HepG2 (cell line): Measurements from ENCODE around the gene CCNQ. TPM values are rescaled to one million over a fixed set of nuclear protein-coding genes. Genes with fewer than 3 reads are reported as not detected.

ENCODE experiments used
- ATAC-seq: fragments of 200-7000 bp; cut with Tn5 transposase; 3 replicates; pipeline ENCODE4 v1.9.1; 2020; ENCODE audit warnings: mild to moderate bottlenecking, moderate library complexity
- BruUV-seq: library from RNA; stranded (reverse); fragments of 400-500 nt; replicated peaks from 2 replicates; lab custom pipeline; 2021; lab: Mats Ljungman, UMichigan
- CTCF ChIA-PET: fragments of 300-600 bp; formaldehyde crosslinking; extraction: SDS; loops from one replicate; lab custom pipeline; 2021; ENCODE audit warnings: low total read pairs, inconsistent platforms, low intra/inter-chr PET ratio; lab: Yijun Ruan, JAX
- POLR2A ChIA-PET: fragments of 350-600 bp; sonication (Branson Sonifier 250); formaldehyde crosslinking; loops from one replicate; lab custom pipeline; 2020; ENCODE audit warnings: antibody characterized with exemption, inconsistent platforms; lab: Yijun Ruan, JAX
- DNase-seq: peaks from one replicate; pipeline ENCODE4 v3.0.0-alpha.2; 2015; ENCODE audit warnings: low spot score
- FAIRE-seq: peaks from 3 replicates; lab custom pipeline; 2011; peaks lifted over from hg19 to GRCh38; lab: Jason Lieb, UNC
- H2AFZ ChIP-seq: one replicate; pipeline ENCODE4 v1.6.1; 2011; ENCODE audit warnings: low read length, inconsistent platforms
- H3K27ac ChIP-seq: fragments of 300-600 bp; 3 replicates; pipeline ENCODE4 v1.8.0; 2011; ENCODE audit warnings: mixed run types, mild to moderate bottlenecking, mixed read lengths, low read length, inconsistent platforms; ENCODE audit not compliant: insufficient read depth; ENCODE audit errors: extremely low read length
- H3K27me3 ChIP-seq, 2 experiments: fragments of 200-600 bp in 1 of 2; 2 replicates in 1 of 2; 3 replicates in 1 of 2; pipeline versions ENCODE4 v1.6.0 to v1.8.0; 2011; ENCODE audit warnings: low read length in 2 of 2, mild to moderate bottlenecking in 2 of 2, moderate library complexity in 2 of 2, inconsistent platforms in 1 of 2; ENCODE audit not compliant: insufficient read depth in 2 of 2, control insufficient read depth in 1 of 2
- H3K36me3 ChIP-seq, 2 experiments: fragments of 200-600 bp in 1 of 2; replicated peaks in 1 of 2; 2 replicates in 1 of 2; 3 replicates in 1 of 2; pipeline versions ENCODE4 v1.5.1 to v1.8.0; 2011; ENCODE audit warnings: low read length in 2 of 2, inconsistent platforms in 1 of 2; ENCODE audit not compliant: insufficient read depth in 2 of 2, control insufficient read depth in 1 of 2
- H3K4me1 ChIP-seq: 2 replicates; pipeline ENCODE4 v1.5.1; 2012; ENCODE audit warnings: low read length, inconsistent platforms; ENCODE audit not compliant: insufficient read depth
- H3K4me2 ChIP-seq: 2 replicates; pipeline ENCODE4 v1.6.0; 2011; ENCODE audit warnings: low read depth, low read length, inconsistent platforms
- H3K4me3 ChIP-seq, 3 experiments: fragments of 200-600 bp in 1 of 3; sonication (generic), shearing (Covaris generic) in 1 of 3; replicated peaks in 1 of 3; 2 replicates each; pipeline ENCODE4 v1.5.1; 2011 to 2016; ENCODE audit warnings: low read length in 3 of 3, inconsistent platforms in 2 of 3, low read depth in 2 of 3, mild to moderate bottlenecking in 2 of 3, control low read depth in 1 of 3, mixed read lengths in 1 of 3; ENCODE audit not compliant: insufficient read depth in 1 of 3
- H3K79me2 ChIP-seq: one replicate; pipeline ENCODE4 v1.6.1; 2011; ENCODE audit warnings: low read length, inconsistent platforms; ENCODE audit not compliant: insufficient read depth
- H3K9ac ChIP-seq: 2 replicates; pipeline ENCODE4 v1.6.0; 2011; ENCODE audit warnings: mild to moderate bottlenecking, low read depth, low read length, inconsistent platforms; ENCODE audit not compliant: insufficient read depth
- H3K9me3 ChIP-seq: 2 replicates; pipeline ENCODE4 v1.5.1; 2012; ENCODE audit warnings: mild to moderate bottlenecking, low read length
- H4K20me1 ChIP-seq: 2 replicates; pipeline ENCODE4 v1.6.0; 2011; ENCODE audit warnings: inconsistent platforms, mild to moderate bottlenecking, low read length, moderate library complexity; ENCODE audit not compliant: insufficient read depth
- AKAP8 ChIP-seq: sonication (generic); formaldehyde crosslinking; IDR thresholded peaks from 2 replicates; pipeline ENCODE4 v1.5.1; 2020; ENCODE audit warnings: mild to moderate bottlenecking, missing genetic modification reagents
- ZBTB8A ChIP-seq: sonication (generic); formaldehyde crosslinking; IDR thresholded peaks from 2 replicates; pipeline ENCODE4 v1.4.0; 2020; ENCODE audit warnings: mild to moderate bottlenecking, low read depth, missing genetic modification reagents, borderline replicate concordance
- ZNF263 ChIP-seq: sonication (generic); formaldehyde crosslinking; IDR thresholded peaks from 2 replicates; pipeline ENCODE4 v1.4.0; 2020; ENCODE audit warnings: missing genetic modification reagents
- ZNF777 ChIP-seq: sonication (generic); formaldehyde crosslinking; IDR thresholded peaks from 2 replicates; pipeline ENCODE4 v1.4.0; 2020; ENCODE audit warnings: missing genetic modification reagents
- WGBS: methylation state at CpG from one replicate; pipeline ENCODE4 v1.1.6; 2017; ENCODE audit warnings: low lambda C conversion rate; 5-methylcytosine and 5-hydroxymethylcytosine counted together
- in situ Hi-C: cut with HindIII; loops from 2 replicates; pipeline ENCODE4 v1.10.0; 2017; ENCODE audit warnings: low pct_unique_long_range_greater_than_20kb; ENCODE audit not compliant: extremely low pct_ligation_motif_present
- intact Hi-C: fragments of 100-400 bp; cut with micrococcal nuclease; formaldehyde crosslinking; loops from one replicate; pipeline ENCODE4 v1.10.0; 2022; ENCODE audit not compliant: unreplicated experiment
- polyA plus RNA-seq, 8 experiments: library from polyadenylated mRNA; depleted of rRNA in 3 of 8; stranded (reverse) in 7 of 8; unstranded in 1 of 8; fragments of >200 nt; fragmentation: Illumina TruSeq in 4 of 8; extraction: Trizol in 4 of 8; gene quantifications; 2 replicates each; pipeline versions ENCODE4 v1.2.1 to v1.2.3, GENCODE V29; 2011 to 2016; ENCODE audit warnings: low read depth in 4 of 8, missing spikeins in 1 of 8, mixed read lengths in 1 of 8; ENCODE audit not compliant: insufficient read depth in 1 of 8
- total RNA-seq, 5 experiments: library from RNA; depleted of rRNA; stranded (reverse); fragments of >200 nt; fragmentation: Illumina TruSeq; extraction: Trizol; gene quantifications; 2 replicates each; pipeline ENCODE4 v1.2.3, GENCODE V29; 2016; ENCODE audit warnings: low read depth in 1 of 5
- TF ChIP-seq, protein P1 (sequence below): sonication (generic); formaldehyde crosslinking; IDR thresholded peaks from 2 replicates; pipeline ENCODE4 v1.4.0; 2020; ENCODE audit warnings: missing genetic modification reagents
- TF ChIP-seq, protein P2 (sequence below): sonication (generic); formaldehyde crosslinking; IDR thresholded peaks from 2 replicates; pipeline ENCODE4 v1.4.0; 2020; ENCODE audit warnings: missing genetic modification reagents, borderline replicate concordance
- TF ChIP-seq, protein P3 (sequence below): sonication (generic); formaldehyde crosslinking; IDR thresholded peaks from 2 replicates; pipeline ENCODE4 v1.5.1; 2020; ENCODE audit warnings: mild to moderate bottlenecking, missing genetic modification reagents, moderate library complexity

Gene CCNQ
- total and polyA plus RNA-seq, 2 of the 13 experiments (the other 11 are each of a cell fraction or from before 2014, with no cell fraction given), result 15.0 to 25.5 TPM

DNA sequence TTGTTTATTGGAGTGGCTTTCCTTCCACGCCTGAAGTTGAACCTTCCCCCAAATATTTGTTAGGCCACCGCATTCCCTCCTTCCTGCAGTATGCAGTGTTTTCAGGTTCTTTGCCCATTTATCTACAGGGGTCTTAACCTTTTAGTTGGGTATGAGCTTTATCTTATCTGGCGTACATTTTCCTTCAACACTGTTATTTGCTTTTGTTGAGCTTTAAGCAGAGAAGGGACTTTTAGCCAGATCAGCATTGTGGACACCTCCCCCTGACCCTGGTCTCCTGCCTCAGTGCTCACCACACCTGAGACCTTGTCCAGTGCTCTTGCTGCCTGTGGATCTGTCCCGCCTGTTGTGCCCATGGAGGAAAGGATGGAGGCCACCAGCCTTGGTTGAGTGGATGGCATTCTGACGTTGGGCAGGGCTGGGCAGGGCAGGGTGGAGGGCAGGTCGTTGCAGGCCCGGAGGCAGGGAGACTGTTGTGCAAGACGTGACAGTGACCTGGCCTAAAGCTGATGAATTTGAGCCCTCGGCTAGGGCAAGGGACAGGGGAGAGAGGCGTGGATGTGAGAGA, 47.1 kb upstream of the CCNQ start (continued):
- TF ChIP-seq, protein P1, sequence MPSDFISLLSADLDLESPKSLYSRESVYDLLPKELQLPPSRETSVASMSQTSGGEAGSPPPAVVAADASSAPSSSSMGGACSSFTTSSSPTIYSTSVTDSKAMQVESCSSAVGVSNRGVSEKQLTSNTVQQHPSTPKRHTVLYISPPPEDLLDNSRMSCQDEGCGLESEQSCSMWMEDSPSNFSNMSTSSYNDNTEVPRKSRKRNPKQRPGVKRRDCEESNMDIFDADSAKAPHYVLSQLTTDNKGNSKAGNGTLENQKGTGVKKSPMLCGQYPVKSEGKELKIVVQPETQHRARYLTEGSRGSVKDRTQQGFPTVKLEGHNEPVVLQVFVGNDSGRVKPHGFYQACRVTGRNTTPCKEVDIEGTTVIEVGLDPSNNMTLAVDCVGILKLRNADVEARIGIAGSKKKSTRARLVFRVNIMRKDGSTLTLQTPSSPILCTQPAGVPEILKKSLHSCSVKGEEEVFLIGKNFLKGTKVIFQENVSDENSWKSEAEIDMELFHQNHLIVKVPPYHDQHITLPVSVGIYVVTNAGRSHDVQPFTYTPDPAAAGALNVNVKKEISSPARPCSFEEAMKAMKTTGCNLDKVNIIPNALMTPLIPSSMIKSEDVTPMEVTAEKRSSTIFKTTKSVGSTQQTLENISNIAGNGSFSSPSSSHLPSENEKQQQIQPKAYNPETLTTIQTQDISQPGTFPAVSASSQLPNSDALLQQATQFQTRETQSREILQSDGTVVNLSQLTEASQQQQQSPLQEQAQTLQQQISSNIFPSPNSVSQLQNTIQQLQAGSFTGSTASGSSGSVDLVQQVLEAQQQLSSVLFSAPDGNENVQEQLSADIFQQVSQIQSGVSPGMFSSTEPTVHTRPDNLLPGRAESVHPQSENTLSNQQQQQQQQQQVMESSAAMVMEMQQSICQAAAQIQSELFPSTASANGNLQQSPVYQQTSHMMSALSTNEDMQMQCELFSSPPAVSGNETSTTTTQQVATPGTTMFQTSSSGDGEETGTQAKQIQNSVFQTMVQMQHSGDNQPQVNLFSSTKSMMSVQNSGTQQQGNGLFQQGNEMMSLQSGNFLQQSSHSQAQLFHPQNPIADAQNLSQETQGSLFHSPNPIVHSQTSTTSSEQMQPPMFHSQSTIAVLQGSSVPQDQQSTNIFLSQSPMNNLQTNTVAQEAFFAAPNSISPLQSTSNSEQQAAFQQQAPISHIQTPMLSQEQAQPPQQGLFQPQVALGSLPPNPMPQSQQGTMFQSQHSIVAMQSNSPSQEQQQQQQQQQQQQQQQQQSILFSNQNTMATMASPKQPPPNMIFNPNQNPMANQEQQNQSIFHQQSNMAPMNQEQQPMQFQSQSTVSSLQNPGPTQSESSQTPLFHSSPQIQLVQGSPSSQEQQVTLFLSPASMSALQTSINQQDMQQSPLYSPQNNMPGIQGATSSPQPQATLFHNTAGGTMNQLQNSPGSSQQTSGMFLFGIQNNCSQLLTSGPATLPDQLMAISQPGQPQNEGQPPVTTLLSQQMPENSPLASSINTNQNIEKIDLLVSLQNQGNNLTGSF (CRISPR knock-in tag), result no peak
- TF ChIP-seq, protein P2, sequence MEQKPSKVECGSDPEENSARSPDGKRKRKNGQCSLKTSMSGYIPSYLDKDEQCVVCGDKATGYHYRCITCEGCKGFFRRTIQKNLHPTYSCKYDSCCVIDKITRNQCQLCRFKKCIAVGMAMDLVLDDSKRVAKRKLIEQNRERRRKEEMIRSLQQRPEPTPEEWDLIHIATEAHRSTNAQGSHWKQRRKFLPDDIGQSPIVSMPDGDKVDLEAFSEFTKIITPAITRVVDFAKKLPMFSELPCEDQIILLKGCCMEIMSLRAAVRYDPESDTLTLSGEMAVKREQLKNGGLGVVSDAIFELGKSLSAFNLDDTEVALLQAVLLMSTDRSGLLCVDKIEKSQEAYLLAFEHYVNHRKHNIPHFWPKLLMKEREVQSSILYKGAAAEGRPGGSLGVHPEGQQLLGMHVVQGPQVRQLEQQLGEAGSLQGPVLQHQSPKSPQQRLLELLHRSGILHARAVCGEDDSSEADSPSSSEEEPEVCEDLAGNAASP, result peak; percentile 10; the same call in 1 of the 2 replicates

DNA sequence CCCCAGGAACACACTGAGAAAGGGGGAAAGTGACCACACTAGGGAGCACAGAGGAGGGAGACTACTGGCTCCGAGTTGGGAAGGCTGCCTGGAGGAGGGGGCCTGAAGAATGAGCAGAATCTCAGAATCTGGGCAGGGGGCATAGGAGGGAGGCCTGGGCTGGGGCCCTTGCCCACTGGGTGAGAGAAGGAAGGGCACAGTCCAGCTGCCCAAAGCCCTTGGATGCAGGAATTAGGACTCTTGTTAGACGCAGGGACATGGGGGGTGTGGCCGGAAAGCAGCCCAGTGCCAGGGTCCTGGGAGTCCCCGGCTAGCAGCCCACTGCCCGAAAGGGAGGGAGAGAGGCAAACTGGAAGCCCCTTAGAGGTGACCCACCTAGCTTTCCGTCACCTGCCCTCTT, 46.2 kb upstream of the CCNQ start:
- Histone ChIP-seq H3K27me3 (no peaks in the 10 kb centered on the region; a peak in 1 of 5 replicates), H3K27ac (peak overlapping the region; percentile 81), H3K9ac (peak overlapping the region; percentile 65), H4K20me1 (peaks cover 8% of the 10 kb centered on the region; the same call in 1 of the 2 replicates), H3K79me2 (peaks cover 52% of the 10 kb centered on the region), H3K4me3 (peak overlapping the region; percentile 23 to 73 (median 61); a peak in 5 of 6 replicates), H3K4me2 (peak overlapping the region; percentile 84), H3K9me3 (no peaks in the 10 kb centered on the region), H3K4me1 (peaks cover 54% of the 10 kb centered on the region), H2AFZ (no peak overlapping the region), H3K36me3 (peaks cover 0 to 3% of the 10 kb centered on the region in 2 experiments; a peak in 1 of 5 replicates)
- no peak for ATAC-seq
- CTCF ChIA-PET, result interaction anchor here (3.0 kb wide), 1 partner anchor 35 kb away, joined by 10 read pairs; no protein-coding TSS in a partner anchor
- POLR2A ChIA-PET, result interaction anchor here (2.2 to 15.1 kb wide), 5 partner anchors 9 to 82 kb away, joined by 6 to 596 read pairs (median 70); no protein-coding TSS in a partner anchor
- WGBS, result 25% methylated on average over 2 of the region's 6 CpGs
- peak; percentile 4 for FAIRE-seq
- intact Hi-C loops (loop anchor here (2.0 kb wide), 1 partner anchor 22 kb away; no protein-coding TSS in a partner anchor), in situ Hi-C loops (loop anchor here (5.0 kb wide), 1 partner anchor 33 kb away; no protein-coding TSS in a partner anchor)
- no peak for TF ChIP-seq ZBTB8A (CRISPR knock-in tag)
- TF ChIP-seq, protein P3, sequence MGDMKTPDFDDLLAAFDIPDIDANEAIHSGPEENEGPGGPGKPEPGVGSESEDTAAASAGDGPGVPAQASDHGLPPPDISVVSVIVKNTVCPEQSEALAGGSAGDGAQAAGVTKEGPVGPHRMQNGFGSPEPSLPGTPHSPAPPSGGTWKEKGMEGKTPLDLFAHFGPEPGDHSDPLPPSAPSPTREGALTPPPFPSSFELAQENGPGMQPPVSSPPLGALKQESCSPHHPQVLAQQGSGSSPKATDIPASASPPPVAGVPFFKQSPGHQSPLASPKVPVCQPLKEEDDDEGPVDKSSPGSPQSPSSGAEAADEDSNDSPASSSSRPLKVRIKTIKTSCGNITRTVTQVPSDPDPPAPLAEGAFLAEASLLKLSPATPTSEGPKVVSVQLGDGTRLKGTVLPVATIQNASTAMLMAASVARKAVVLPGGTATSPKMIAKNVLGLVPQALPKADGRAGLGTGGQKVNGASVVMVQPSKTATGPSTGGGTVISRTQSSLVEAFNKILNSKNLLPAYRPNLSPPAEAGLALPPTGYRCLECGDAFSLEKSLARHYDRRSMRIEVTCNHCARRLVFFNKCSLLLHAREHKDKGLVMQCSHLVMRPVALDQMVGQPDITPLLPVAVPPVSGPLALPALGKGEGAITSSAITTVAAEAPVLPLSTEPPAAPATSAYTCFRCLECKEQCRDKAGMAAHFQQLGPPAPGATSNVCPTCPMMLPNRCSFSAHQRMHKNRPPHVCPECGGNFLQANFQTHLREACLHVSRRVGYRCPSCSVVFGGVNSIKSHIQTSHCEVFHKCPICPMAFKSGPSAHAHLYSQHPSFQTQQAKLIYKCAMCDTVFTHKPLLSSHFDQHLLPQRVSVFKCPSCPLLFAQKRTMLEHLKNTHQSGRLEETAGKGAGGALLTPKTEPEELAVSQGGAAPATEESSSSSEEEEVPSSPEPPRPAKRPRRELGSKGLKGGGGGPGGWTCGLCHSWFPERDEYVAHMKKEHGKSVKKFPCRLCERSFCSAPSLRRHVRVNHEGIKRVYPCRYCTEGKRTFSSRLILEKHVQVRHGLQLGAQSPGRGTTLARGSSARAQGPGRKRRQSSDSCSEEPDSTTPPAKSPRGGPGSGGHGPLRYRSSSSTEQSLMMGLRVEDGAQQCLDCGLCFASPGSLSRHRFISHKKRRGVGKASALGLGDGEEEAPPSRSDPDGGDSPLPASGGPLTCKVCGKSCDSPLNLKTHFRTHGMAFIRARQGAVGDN, result peak; percentile 40; the same call in 1 of the 2 replicates
- 0 out of 2 replicates have a peak, but pooled peaks have one; percentile 2 for TF ChIP-seq AKAP8 (CRISPR knock-in tag)
- peak; percentile 40; the same call in 1 of the 2 replicates for TF ChIP-seq ZNF263 (CRISPR knock-in tag)
- TF ChIP-seq ZNF777, result no peak
- no peak for DNase-seq
- no TSS peak for BruUV-seq
